ENCODE results near the gene LRRTM4. TPM values are rescaled to one million over a fixed set of nuclear protein-coding genes. Genes with fewer than 3 reads are reported as not detected.

LRRTM4 gene
- total and polyA plus RNA-seq, 8 donors, result 0.15 to 1.3 (median 0.28) TPM; not detected in 1

DNA sequence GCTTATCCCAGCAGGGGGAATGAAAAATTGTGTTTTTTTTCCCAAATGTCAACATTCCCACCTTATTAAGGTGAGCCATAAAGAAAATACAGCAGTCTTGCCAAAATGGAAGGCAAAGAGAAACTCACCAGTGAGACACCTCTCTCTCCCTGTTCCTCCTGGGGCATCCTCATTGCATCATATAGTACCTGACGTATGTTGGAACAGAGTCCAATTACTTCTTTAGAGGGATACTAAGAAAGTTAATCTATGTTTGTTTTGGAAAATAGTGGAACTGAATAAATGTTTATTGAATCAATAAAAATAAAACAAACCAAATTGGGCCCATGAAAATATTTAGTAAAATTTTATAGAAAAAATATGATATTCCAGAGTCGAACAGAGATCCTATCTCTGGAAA, 700.4 kb downstream of the LRRTM4 start:
- Histone ChIP-seq H3K4me3 (no peak overlapping the region), H3K9me3 (peaks cover 0 to 5% (median 0%) of the 10 kb centered on the region in 4 donors), H3K27ac (no peak overlapping the region), H3K27me3 (no peaks in the 10 kb centered on the region), H3K36me3 (no peaks in the 10 kb centered on the region), H3K4me1 (no peaks in the 10 kb centered on the region)
- DNase-seq (no peak), ATAC-seq (no peak), FAIRE-seq (no peak)
- intact Hi-C loops (cut with DNase I), result no loop called here
- TF ChIP-seq, protein P1, sequence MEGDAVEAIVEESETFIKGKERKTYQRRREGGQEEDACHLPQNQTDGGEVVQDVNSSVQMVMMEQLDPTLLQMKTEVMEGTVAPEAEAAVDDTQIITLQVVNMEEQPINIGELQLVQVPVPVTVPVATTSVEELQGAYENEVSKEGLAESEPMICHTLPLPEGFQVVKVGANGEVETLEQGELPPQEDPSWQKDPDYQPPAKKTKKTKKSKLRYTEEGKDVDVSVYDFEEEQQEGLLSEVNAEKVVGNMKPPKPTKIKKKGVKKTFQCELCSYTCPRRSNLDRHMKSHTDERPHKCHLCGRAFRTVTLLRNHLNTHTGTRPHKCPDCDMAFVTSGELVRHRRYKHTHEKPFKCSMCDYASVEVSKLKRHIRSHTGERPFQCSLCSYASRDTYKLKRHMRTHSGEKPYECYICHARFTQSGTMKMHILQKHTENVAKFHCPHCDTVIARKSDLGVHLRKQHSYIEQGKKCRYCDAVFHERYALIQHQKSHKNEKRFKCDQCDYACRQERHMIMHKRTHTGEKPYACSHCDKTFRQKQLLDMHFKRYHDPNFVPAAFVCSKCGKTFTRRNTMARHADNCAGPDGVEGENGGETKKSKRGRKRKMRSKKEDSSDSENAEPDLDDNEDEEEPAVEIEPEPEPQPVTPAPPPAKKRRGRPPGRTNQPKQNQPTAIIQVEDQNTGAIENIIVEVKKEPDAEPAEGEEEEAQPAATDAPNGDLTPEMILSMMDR (IDR thresholded peaks at IDR 0.05), result no peak
- WGBS, 2 donors, result 37 to 40% methylated on average over 2 of the region's 2 CpGs

DNA sequence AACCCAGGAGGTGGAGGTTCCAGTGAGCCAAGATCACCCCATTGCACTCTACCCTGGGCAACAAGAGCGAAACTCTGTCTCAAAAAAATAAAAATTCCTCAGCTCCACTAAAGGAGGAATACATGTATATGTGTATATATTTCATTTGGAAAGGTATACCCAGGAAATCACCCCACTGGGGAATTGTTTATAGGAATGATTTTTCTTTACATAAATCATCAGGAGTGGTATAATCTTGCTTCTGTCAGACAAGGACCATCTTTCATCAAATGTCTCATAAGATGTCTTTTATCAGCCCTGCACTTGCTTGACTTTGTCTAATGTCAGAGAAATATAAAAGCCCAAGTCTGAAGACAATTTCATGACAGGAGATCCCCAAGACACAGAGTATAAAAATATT, 709.1 kb downstream of the LRRTM4 start:
- no peaks in the 10 kb centered on the region for H3K4me1 ChIP-seq
- H3K27me3 ChIP-seq, result no peaks in the 10 kb centered on the region
- no peak overlapping the region for H3K4me3 ChIP-seq
- no peaks in the 10 kb centered on the region for H3K9me3 ChIP-seq
- no peaks in the 10 kb centered on the region for H3K36me3 ChIP-seq
- intact Hi-C loops (cut with DNase I), result no loop called here
- ATAC-seq, result no peak
- WGBS, 2 donors, result 89 to 100% methylated on average over 1 of the region's 1 CpG
- FAIRE-seq, result no peak
- DNase-seq, result no peak
- no peak overlapping the region for H3K27ac ChIP-seq
- TF ChIP-seq, protein P1 (IDR thresholded peaks at IDR 0.05), result no peak

GRCh38 chr2:76812156-76812555, 710.0 kb downstream of the LRRTM4 start:
- FAIRE-seq (no peak), DNase-seq (no peak), ATAC-seq (no peak)
- H3K27ac ChIP-seq, result no peak overlapping the region
- intact Hi-C loops (cut with DNase I), result no loop called here
- TF ChIP-seq, protein P1 (IDR thresholded peaks at IDR 0.05), result no peak
- no peaks in the 10 kb centered on the region for H3K9me3 ChIP-seq
- H3K4me1 ChIP-seq, result no peaks in the 10 kb centered on the region
- no peak overlapping the region for H3K4me3 ChIP-seq
- H3K36me3 ChIP-seq, result no peaks in the 10 kb centered on the region
- H3K27me3 ChIP-seq, result no peaks in the 10 kb centered on the region

DNA sequence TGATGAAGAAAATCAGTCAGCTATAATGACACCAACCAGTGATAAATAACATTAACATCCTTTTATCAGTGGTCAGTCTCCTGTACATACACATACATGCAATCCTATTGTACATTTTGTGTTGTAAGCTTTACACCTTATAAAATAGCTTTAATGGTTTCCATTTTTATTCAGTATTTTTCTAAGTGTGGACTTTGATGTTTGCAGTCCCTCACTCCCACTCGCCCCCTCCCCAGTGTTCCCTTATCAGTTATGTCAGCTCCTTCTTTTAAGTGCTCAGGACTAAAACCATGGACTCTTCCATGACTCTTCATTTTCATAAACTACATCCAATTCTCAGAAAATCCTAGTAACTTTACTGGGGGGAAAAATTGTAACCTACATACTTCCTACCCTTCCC, 713.0 kb downstream of the LRRTM4 start:
- no peak for FAIRE-seq
- no peak for DNase-seq
- WGBS, 2 donors, result 47 to 49% methylated on average over 1 of the region's 1 CpG
- Histone ChIP-seq H3K4me3 (no peak overlapping the region), H3K4me1 (no peaks in the 10 kb centered on the region), H3K27me3 (no peaks in the 10 kb centered on the region), H3K27ac (no peak overlapping the region), H3K36me3 (no peaks in the 10 kb centered on the region), H3K9me3 (no peaks in the 10 kb centered on the region)
- no peak for ATAC-seq
- TF ChIP-seq, protein P1 (IDR thresholded peaks at IDR 0.05), result no peak
- intact Hi-C loops (cut with DNase I), result no loop called here

DNA sequence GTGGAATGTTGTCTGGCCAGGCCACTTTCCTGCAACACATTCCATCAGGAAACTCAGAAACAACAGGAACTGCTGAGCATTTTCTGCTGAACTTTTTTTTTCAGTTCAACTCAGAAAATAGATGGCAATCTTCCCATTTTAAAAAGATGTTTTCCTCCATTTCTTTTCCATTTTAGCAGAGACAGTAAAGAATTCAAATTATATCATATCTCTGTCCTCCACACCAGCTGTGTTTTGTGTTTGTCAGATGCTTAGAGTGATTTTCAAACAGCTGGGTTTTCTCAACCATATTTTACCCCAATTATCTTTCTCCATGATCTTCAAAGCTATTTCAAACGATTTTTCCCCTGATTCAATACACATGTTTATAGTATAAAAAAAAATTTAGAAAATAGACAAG, 713.4 kb downstream of the LRRTM4 start:
- no peaks in the 10 kb centered on the region for H3K27me3 ChIP-seq
- no peaks in the 10 kb centered on the region for H3K9me3 ChIP-seq
- no peaks in the 10 kb centered on the region for H3K36me3 ChIP-seq
- H3K27ac ChIP-seq, result no peak overlapping the region
- no peaks in the 10 kb centered on the region for H3K4me1 ChIP-seq
- intact Hi-C loops (cut with DNase I), result no loop called here
- TF ChIP-seq, protein P1 (IDR thresholded peaks at IDR 0.05), result no peak
- ATAC-seq, result no peak
- no peak for DNase-seq
- H3K4me3 ChIP-seq, result no peak overlapping the region
- no peak for FAIRE-seq
- 2 to 5% methylated on average over 1 of the region's 1 CpG for WGBS, 2 donors

Data from pancreas (tissue), 10 donors.